ENCODE measurements around the gene HOXD10.

Gene HOXD10
- long read RNA-seq, partial matches to known transcripts = 0 of 3 reads
- long read RNA-seq, other reads (novel, unspliced or antisense) = 3 of 3 reads

DNA sequence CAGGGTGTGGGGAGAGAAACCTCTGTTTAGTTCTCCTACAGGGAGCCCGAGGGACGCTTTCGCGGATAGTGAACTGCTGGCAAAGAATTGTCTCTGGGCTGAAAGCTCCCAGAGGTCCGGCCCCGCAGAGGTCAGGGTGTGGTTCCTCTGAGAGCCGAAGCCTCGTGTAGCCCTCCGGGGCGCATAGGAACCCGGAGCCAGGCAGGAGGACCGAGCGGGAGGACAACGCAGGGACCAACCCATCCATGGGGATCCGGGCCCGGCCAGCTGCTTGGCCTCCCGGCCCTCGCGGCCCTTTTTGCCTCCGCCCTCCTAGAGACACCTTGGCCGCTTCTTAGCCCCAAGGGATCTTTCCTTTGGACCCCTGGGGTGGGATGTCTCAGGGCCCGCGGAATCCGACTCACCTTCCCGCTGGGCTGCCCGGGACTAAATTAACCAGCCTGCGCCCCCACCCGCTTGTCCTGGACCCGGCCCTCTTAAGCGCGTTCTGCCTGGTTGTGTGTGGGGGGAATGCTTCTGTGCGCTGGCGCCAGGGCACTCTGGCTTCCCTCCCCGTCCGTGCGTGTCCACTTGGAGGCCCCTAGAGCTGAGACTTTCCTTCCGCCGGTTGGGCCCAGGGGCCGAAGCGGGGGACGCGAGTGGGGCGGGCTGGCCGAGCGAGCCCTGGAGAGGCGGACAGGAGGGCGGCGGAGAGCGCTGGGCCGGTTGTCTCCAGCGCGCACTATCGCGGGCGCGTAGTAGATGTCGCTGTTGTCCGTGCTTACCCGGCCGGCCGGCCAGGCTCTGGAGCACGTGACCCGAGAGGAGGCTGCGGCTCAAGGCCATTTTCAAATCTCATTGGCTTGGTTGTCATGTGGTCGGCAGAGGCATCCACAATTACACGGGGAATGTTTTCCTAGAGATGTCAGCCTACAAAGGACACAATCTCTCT lies at the start of gene HOXD10:
Gene HOXD10, plus strand, starts transcription at position 896 of the 931 bp plus-strand sequence. CDS start 56 bp downstream, outside the sequence.
- peaks cover 90% of the 10 kb centered on the region for H3K27me3 ChIP-seq (ENCODE audit: insufficient read depth, poor library complexity, severe bottlenecking)
- TF ChIP-seq, protein P1, sequence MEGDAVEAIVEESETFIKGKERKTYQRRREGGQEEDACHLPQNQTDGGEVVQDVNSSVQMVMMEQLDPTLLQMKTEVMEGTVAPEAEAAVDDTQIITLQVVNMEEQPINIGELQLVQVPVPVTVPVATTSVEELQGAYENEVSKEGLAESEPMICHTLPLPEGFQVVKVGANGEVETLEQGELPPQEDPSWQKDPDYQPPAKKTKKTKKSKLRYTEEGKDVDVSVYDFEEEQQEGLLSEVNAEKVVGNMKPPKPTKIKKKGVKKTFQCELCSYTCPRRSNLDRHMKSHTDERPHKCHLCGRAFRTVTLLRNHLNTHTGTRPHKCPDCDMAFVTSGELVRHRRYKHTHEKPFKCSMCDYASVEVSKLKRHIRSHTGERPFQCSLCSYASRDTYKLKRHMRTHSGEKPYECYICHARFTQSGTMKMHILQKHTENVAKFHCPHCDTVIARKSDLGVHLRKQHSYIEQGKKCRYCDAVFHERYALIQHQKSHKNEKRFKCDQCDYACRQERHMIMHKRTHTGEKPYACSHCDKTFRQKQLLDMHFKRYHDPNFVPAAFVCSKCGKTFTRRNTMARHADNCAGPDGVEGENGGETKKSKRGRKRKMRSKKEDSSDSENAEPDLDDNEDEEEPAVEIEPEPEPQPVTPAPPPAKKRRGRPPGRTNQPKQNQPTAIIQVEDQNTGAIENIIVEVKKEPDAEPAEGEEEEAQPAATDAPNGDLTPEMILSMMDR (IDR thresholded peaks at IDR 0.05; ENCODE audit: insufficient read depth, low read length) = no peak
- TF ChIP-seq SPI1 (IDR thresholded peaks at IDR 0.05; ENCODE audit: borderline replicate concordance, low read depth) = no peak
- TF ChIP-seq GABPA (IDR thresholded peaks at IDR 0.05; ENCODE audit: low read depth) = no peak
- TF ChIP-seq, protein P2, sequence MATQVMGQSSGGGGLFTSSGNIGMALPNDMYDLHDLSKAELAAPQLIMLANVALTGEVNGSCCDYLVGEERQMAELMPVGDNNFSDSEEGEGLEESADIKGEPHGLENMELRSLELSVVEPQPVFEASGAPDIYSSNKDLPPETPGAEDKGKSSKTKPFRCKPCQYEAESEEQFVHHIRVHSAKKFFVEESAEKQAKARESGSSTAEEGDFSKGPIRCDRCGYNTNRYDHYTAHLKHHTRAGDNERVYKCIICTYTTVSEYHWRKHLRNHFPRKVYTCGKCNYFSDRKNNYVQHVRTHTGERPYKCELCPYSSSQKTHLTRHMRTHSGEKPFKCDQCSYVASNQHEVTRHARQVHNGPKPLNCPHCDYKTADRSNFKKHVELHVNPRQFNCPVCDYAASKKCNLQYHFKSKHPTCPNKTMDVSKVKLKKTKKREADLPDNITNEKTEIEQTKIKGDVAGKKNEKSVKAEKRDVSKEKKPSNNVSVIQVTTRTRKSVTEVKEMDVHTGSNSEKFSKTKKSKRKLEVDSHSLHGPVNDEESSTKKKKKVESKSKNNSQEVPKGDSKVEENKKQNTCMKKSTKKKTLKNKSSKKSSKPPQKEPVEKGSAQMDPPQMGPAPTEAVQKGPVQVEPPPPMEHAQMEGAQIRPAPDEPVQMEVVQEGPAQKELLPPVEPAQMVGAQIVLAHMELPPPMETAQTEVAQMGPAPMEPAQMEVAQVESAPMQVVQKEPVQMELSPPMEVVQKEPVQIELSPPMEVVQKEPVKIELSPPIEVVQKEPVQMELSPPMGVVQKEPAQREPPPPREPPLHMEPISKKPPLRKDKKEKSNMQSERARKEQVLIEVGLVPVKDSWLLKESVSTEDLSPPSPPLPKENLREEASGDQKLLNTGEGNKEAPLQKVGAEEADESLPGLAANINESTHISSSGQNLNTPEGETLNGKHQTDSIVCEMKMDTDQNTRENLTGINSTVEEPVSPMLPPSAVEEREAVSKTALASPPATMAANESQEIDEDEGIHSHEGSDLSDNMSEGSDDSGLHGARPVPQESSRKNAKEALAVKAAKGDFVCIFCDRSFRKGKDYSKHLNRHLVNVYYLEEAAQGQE (IDR thresholded peaks at IDR 0.05; ENCODE audit: insufficient replicate concordance, low read depth) = no peak
- no peak for TF ChIP-seq POLR2AphosphoS5 (IDR thresholded peaks at IDR 0.05; ENCODE audit: low read depth)
- H3K27ac ChIP-seq (replicated peaks) = no peak within 1 kb of the TSS
- no peak within 1 kb of the TSS for H3K4me3 ChIP-seq (replicated peaks; ENCODE audit: insufficient read depth, low read length)
- no peak for DNase-seq (ENCODE audit: low read depth in 1 of 2, low spot score in 1 of 2)

DNA sequence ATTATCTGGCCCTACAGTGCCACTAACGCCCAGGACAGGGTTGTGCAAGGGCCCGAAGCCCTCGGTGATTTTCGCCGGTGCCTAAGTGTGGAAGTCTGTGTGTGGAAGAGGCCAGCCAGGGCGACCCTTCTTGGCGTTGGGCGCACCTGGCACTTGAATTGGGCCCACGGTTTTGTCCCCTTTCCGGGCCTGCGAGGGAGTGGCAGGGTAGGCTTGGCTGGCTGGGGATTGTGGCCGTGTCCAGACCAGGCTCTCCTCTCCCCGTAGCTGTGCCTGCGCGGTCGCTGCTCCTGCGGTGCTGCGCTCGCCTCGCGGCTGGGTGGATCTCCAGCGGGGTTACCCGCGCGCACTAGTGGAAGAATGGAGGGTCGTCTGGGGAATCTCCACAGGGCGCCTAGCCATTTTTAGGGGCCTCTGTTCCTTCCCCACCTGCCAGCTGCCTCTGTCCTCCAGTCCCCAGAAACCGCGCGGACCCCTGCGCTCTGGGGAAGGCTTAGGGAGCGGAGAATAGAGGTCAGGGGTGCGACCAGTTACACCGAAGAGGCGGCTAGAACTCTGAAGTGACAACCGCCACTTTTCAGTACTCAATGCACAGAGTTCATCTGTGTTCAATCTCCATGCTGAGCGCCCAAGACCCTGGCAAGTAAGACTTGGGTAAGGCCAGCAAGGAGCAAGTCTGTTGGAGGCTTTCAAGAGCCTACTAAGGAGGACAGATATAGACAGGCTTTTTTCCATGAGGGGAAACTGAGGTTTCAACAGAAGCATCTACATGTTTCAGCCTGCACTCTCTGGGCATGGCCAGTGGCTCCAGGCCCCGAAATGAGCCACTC lies 48.8 kb upstream of the HOXD10 start:
- H3K4me3 ChIP-seq (replicated peaks; ENCODE audit: insufficient read depth, low read length) = no peak overlapping the region
- H3K27ac ChIP-seq (replicated peaks) = no peak overlapping the region
- TF ChIP-seq GABPA (IDR thresholded peaks at IDR 0.05; ENCODE audit: low read depth) (no peak), POLR2AphosphoS5 (IDR thresholded peaks at IDR 0.05; ENCODE audit: low read depth) (no peak), SPI1 (IDR thresholded peaks at IDR 0.05; ENCODE audit: borderline replicate concordance, low read depth) (no peak)
- TF ChIP-seq, protein P1 (IDR thresholded peaks at IDR 0.05; ENCODE audit: insufficient read depth, low read length) = no peak
- TF ChIP-seq, protein P2 (IDR thresholded peaks at IDR 0.05; ENCODE audit: insufficient replicate concordance, low read depth) = no peak
- H3K27me3 ChIP-seq (ENCODE audit: insufficient read depth, poor library complexity, severe bottlenecking) = peaks cover 64% of the 10 kb centered on the region
- no peak for DNase-seq (ENCODE audit: low read depth in 1 of 2, low spot score in 1 of 2)

DNA sequence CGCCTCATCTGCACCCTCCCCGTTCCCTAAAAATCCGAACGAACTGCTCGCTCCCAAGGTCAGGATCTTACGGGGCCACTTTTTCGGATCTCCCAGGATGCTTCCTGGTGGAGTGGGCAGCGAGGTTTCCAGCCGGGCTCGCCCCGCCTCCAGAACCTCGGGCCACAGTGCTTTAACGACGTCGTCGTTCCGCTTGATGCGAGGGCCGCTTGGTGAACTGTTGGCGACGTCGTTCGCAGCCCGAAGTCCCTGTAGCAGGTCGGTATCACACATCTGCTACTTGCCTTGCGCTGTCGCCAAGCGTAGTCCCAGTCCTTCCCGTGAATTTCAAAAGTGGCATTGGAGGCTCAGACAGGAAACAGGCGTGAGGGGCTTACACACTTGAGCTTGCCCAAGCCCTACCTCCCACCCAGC lies 48.2 kb upstream of the HOXD10 start:
- Histone ChIP-seq H3K27ac (replicated peaks) (no peak overlapping the region), H3K27me3 (ENCODE audit: insufficient read depth, poor library complexity, severe bottlenecking) (peaks cover 70% of the 10 kb centered on the region), H3K4me3 (replicated peaks; ENCODE audit: insufficient read depth, low read length) (no peak overlapping the region)
- TF ChIP-seq, protein P1 (IDR thresholded peaks at IDR 0.05; ENCODE audit: insufficient read depth, low read length) = no peak
- no peak for TF ChIP-seq POLR2AphosphoS5 (IDR thresholded peaks at IDR 0.05; ENCODE audit: low read depth)
- TF ChIP-seq, protein P2 (IDR thresholded peaks at IDR 0.05; ENCODE audit: insufficient replicate concordance, low read depth) = no peak
- no peak for TF ChIP-seq SPI1 (IDR thresholded peaks at IDR 0.05; ENCODE audit: borderline replicate concordance, low read depth)
- no peak for TF ChIP-seq GABPA (IDR thresholded peaks at IDR 0.05; ENCODE audit: low read depth)
- no peak for DNase-seq (ENCODE audit: low read depth in 1 of 2, low spot score in 1 of 2)

Data from HL-60 (cell line).